ENCODE measurements around the gene ATP9B.
"Not testable (repeated sequence)": the region's sequence is repeated elsewhere in the genome, so short reads cannot be mapped to it uniquely, and the experiment has no call there.

The ATP9B gene

GRCh38 chr18:79136742-79137141 is 67.5 kb downstream of the ATP9B start:
- no peak for DNase-seq (ENCODE audit: low spot score)

GRCh38 chr18:79139206-79139605 is 70.0 kb downstream of the ATP9B start:
- DNase-seq (ENCODE audit: low spot score) = no peak

- DNase-seq (ENCODE audit: low spot score) = no peak
These were observed 77.8 kb downstream of the ATP9B start for GRCh38 chr18:79147014-79147413.

GRCh38 chr18:79151191-79151590 is 82.0 kb downstream of the ATP9B start:
- no peak for DNase-seq (ENCODE audit: low spot score)

- no peak for DNase-seq (ENCODE audit: low spot score)
These were observed 87.1 kb downstream of the ATP9B start for GRCh38 chr18:79156327-79156726.

- DNase-seq (ENCODE audit: low spot score) = no peak
These were observed 95.5 kb downstream of the ATP9B start for GRCh38 chr18:79164706-79165105.

GRCh38 chr18:79166702-79167101 is 97.5 kb downstream of the ATP9B start:
- DNase-seq (ENCODE audit: low spot score) = no peak

- no peak for DNase-seq (ENCODE audit: low spot score)
These were observed 98.5 kb downstream of the ATP9B start for GRCh38 chr18:79167526-79168190.

GRCh38 chr18:79169958-79170555 is 100.9 kb downstream of the ATP9B start:
- DNase-seq (ENCODE audit: low spot score) = no peak

GRCh38 chr18:79172331-79172730 is 103.1 kb downstream of the ATP9B start:
- DNase-seq (ENCODE audit: low spot score) = not testable (repeated sequence)

GRCh38 chr18:79173742-79174141 is 104.5 kb downstream of the ATP9B start:
- no peak for DNase-seq (ENCODE audit: low spot score)

GRCh38 chr18:79178113-79178531 is 108.9 kb downstream of the ATP9B start:
- DNase-seq (ENCODE audit: low spot score) = no peak

GRCh38 chr18:79182047-79182713 is 113.0 kb downstream of the ATP9B start:
- DNase-seq (ENCODE audit: low spot score) = no peak

- no peak for DNase-seq (ENCODE audit: low spot score)
These were observed 116.5 kb downstream of the ATP9B start for GRCh38 chr18:79185648-79186047.

GRCh38 chr18:79186649-79187048 is 117.5 kb downstream of the ATP9B start:
- DNase-seq (ENCODE audit: low spot score) = no peak

- no peak for DNase-seq (ENCODE audit: low spot score)
These were observed 118.5 kb downstream of the ATP9B start for GRCh38 chr18:79187532-79188277.

GRCh38 chr18:79191418-79191817 is 122.2 kb downstream of the ATP9B start:
- DNase-seq (ENCODE audit: low spot score) = no peak

GRCh38 chr18:79191956-79192355 is 122.8 kb downstream of the ATP9B start:
- DNase-seq (ENCODE audit: low spot score) = no peak

GRCh38 chr18:79193826-79194225 is 124.6 kb downstream of the ATP9B start:
- no peak for DNase-seq (ENCODE audit: low spot score)

GRCh38 chr18:79195716-79196683 is 126.8 kb downstream of the ATP9B start:
- no peak for DNase-seq (ENCODE audit: low spot score)

GRCh38 chr18:79197531-79197930 is 128.3 kb downstream of the ATP9B start:
- no peak for DNase-seq (ENCODE audit: low spot score)
